ENCODE measurements around the gene KRT17.
"Not testable (repeated sequence)": the region's sequence is repeated elsewhere in the genome, so short reads cannot be mapped to it uniquely, and the experiment has no call there.

KRT17 gene

GRCh38 chr17:41634639-41635038 lies 10.3 kb upstream of the KRT17 start:
- no peak for FAIRE-seq
- no peak for DNase-seq (ENCODE audit: low spot score)

GRCh38 chr17:41633556-41634199 lies 9.3 kb upstream of the KRT17 start:
- FAIRE-seq (no peak), DNase-seq (ENCODE audit: low spot score) (no peak)

- no peak for FAIRE-seq
Measured at GRCh38 chr17:41632482-41633105, 8.2 kb upstream of the KRT17 start.

GRCh38 chr17:41631898-41632285 lies 7.5 kb upstream of the KRT17 start:
- FAIRE-seq (no peak), DNase-seq (ENCODE audit: low spot score) (no peak)

More at GRCh38 chr17:41632482-41633105, 8.2 kb upstream of the KRT17 start:
- no peak for DNase-seq (ENCODE audit: low spot score)

- FAIRE-seq = no peak
- no peak for DNase-seq (ENCODE audit: low spot score)
Measured at GRCh38 chr17:41631025-41631897, 6.9 kb upstream of the KRT17 start.

GRCh38 chr17:41629826-41630670 lies 5.7 kb upstream of the KRT17 start:
- FAIRE-seq (no peak), DNase-seq (ENCODE audit: low spot score) (no peak)

GRCh38 chr17:41629316-41629715 lies 4.9 kb upstream of the KRT17 start:
- FAIRE-seq = no peak

GRCh38 chr17:41628621-41629255 lies 4.4 kb upstream of the KRT17 start:
- FAIRE-seq; DNase-seq (ENCODE audit: low spot score): not testable (repeated sequence)

More at GRCh38 chr17:41629316-41629715, 4.9 kb upstream of the KRT17 start:
- DNase-seq (ENCODE audit: low spot score) = no peak

- DNase-seq (ENCODE audit: low spot score); FAIRE-seq: not testable (repeated sequence)
Measured at GRCh38 chr17:41628073-41628370, 3.6 kb upstream of the KRT17 start.

GRCh38 chr17:41627316-41628072 lies 3.1 kb upstream of the KRT17 start:
- DNase-seq (ENCODE audit: low spot score) (no peak), FAIRE-seq (no peak)

GRCh38 chr17:41626914-41627295 lies 2.5 kb upstream of the KRT17 start:
- DNase-seq (ENCODE audit: low spot score); FAIRE-seq: not testable (repeated sequence)

GRCh38 chr17:41626028-41626913 lies 1.9 kb upstream of the KRT17 start:
- FAIRE-seq; DNase-seq (ENCODE audit: low spot score): not testable (repeated sequence)

GRCh38 chr17:41625602-41626001 lies 1.2 kb upstream of the KRT17 start:
- no peak for DNase-seq (ENCODE audit: low spot score)
- no peak for FAIRE-seq

- not testable (repeated sequence) for FAIRE-seq; DNase-seq (ENCODE audit: low spot score)
Measured at GRCh38 chr17:41623184-41623861, 1.1 kb downstream of the KRT17 start.

GRCh38 chr17:41622340-41623183 lies 1.8 kb downstream of the KRT17 start:
- FAIRE-seq = not testable (repeated sequence)

GRCh38 chr17:41621916-41622315 lies 2.5 kb downstream of the KRT17 start:
- FAIRE-seq (no peak), DNase-seq (ENCODE audit: low spot score) (no peak)

More at GRCh38 chr17:41622340-41623183, 1.8 kb downstream of the KRT17 start:
- not testable (repeated sequence) for DNase-seq (ENCODE audit: low spot score)

GRCh38 chr17:41621435-41621817 lies 2.9 kb downstream of the KRT17 start:
- not testable (repeated sequence) for DNase-seq (ENCODE audit: low spot score); FAIRE-seq
